Inferior parietal cortex (tissue), 1 donor: Measurements from ENCODE around the gene HOMEZ.
"Not testable (repeated sequence)": the region's sequence is repeated elsewhere in the genome, so short reads cannot be mapped to it uniquely, and the experiment has no call there.

ENCODE experiments used
- DNase-seq: peaks from one replicate; pipeline ENCODE4 v3.0.0-alpha.2; 2016; ENCODE audit errors: extremely low spot score

The HOMEZ gene, protein sequence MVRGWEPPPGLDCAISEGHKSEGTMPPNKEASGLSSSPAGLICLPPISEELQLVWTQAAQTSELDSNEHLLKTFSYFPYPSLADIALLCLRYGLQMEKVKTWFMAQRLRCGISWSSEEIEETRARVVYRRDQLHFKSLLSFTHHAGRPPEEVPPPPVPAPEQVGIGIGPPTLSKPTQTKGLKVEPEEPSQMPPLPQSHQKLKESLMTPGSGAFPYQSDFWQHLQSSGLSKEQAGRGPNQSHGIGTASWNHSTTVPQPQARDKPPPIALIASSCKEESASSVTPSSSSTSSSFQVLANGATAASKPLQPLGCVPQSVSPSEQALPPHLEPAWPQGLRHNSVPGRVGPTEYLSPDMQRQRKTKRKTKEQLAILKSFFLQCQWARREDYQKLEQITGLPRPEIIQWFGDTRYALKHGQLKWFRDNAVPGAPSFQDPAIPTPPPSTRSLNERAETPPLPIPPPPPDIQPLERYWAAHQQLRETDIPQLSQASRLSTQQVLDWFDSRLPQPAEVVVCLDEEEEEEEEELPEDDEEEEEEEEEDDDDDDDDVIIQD

DNA sequence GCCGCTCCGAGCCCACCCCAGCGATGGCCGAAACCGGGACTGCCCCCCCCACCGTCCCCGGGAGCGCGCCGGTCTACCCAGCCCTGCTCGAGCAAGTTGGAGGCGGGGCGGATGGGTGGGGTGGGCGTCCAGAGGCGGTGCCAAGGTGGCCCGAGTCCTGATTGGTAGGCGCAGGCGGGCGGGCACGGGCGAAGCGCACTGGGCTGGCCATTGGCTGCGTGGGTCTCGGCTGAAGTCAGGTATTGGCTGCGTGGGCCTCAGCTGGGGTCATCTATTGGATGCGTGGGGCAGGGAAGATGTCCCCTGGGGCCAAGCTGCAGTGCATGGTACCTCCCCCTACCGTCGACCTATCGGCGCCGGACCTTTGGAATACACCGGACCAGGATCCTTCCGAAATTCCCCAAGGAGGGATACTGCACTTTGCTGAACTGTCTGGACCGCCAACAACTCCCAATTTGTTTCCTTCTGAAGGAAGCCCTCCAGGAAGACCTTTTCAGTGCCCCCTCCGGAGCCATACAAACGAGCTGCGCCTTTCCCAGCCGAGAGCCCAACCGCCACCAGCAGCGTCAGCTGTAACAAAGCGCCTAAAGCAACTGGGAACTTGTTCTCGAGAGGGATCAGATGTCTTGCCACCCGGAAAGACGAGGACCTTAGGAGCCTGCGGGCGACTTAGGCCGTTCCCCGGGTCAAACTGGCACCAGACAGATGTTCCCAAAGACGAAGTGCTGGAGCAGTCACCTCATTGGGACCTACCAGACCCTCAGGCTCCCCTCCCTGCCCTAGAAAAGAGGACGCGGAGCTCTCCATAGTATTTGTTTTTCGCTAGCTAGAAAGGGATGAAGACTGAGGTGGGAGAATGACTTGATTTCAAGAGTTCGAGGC, at the start of gene HOMEZ:
Gene HOMEZ (minus strand): TSS at position 113 of the 882 bp plus-strand sequence. CDS start 180 bp downstream, outside the sequence.
- peak; percentile 94 for DNase-seq

DNA sequence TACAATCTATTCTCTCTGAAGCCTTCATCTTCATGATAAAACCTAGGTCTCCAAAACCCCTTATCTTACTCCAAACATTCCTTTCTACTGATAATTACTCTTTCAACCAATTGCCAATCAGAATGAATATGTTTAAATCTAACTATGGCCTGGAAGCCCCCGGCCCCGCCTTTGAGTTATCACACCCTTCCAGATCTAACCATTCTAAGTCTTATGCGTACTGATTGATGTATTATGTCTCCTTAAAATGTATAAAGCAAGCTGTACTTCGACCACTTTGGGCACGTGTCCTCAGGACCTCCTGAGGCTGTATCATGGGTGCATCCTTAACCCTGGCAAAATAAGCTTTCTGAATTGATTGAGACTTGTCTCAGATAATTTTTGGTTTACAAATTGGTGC, 49.7 kb upstream of the HOMEZ start:
- DNase-seq, result no peak

DNA sequence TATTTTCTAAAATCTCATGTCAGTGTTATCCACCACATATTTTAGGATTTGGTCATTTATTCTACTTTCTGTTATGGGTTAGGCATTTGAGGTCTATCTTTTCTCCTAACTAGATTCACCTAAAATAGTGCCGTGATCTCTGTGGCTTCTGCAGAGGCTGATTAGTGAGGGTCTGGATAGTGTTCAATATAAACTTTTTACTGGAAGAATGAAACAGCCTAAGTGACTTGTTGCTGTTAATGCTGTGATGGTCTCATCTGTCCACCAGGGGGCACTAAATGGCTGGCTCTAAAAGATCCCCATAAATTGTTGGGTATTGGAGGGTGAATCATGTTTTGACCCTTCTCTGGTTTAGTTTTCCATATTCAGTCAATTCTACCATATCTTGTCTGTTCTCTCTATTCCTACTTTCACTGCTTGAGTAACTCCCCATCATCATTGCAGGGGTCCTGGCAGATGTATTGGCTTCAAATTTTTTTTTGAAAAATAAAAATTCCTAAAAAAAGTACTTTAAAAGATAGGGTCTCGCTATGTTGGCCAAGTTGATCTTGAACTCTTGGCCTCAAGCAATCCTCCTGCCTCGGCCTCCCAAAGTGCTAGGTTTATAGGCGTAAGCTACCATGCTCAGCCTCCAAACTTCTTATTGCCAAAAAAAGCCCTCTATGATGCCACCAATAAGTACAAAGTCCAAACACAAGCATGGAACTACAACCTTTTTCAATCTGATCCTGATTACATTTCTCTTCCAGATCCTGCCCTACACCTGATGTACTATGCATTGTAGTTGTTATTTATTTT, 42.2 kb upstream of the HOMEZ start:
- peak; percentile 93 for DNase-seq

DNA sequence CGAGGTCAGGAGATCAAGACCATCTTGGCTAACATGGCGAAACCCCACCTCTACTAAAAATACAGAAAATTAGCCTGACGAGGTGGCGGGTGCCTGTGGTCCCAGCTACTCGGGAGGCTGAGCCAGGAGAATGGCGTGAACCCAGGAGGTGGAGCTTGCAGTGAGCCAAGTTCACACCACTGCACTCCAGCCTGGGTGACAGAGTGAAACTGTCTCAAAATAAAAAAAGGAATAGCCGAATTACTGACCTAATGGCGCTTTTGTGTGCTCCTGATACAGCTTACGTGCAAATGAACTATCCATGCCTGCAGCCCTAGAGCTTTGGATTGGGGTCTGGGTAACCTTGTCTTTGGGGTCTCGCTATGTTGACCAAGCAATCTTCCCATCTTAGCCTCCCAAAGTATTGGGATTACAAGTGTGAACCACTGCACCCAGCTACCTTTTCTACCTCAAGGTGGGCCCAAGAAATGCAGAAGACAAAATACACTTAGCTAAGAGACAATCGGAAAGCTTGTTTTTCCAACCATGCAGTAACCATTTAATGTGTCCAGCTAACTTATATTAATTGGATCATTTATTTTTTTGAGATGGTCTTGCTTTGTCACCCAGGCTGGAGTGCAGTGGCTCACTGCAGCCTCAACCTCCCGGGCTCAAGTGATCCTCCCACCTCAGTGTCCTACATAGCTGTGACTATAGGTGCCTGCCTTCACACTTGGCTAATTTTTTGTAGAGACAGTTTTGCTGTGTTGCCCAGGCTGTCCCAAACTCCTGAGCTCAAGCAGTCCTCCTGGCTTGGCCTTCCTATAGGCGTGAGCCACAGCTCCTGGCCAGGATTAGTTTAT, 40.8 kb upstream of the HOMEZ start:
- no peak for DNase-seq

DNA sequence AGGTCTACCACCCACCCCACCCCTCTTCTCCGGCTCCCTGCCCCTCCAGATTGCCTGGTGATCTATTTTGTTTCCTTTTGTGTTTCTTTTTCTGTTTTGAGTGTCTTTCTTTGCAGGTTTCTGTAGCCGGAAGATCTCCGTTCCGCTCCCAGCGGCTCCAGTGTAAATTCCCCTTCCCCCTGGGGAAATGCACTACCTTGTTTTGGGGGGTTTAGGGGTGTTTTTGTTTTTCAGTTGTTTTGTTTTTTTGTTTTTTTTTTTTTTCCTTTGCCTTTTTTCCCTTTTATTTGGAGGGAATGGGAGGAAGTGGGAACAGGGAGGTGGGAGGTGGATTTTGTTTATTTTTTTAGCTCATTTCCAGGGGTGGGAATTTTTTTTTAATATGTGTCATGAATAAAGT, 39.8 kb upstream of the HOMEZ start:
- not testable (repeated sequence) for DNase-seq

DNA sequence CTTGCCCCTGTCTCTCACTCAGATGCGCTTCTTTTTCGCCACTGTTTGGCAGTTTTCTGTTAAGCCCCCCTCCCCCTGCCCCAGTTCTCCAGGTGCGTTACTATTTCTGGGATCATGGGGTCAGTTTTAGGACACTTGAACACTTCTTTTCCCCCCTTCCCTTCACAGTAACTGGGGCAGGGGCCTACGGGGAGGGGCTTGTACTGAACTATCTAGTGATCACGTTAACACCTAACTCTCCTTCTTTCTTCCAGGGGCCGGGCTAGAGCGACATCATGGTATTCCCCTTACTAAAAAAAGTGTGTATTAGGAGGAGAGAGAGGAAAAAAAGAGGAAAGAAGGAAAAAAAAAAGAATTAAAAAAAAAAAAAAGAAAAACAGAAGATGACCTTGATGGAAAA, 39.1 kb upstream of the HOMEZ start:
- no peak for DNase-seq

DNA sequence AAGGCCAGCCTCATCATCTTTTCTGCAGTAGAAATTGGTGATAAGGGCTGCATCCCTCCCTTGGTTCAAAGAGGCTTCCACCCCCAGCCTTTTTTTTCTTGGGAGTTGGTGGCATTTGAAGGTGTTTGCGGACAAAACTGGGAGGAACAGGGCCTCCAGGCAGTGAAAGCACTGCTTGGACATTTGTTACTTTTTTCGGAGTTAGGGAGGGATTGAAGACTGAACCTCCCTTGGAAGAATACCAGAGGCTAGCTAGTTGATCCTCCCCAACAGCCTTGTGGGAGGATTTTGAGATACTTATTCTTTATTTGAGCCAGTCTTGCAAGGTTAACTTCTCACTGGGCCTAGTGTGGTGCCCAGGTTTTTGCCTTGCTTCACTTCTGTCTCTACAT, 38.5 kb upstream of the HOMEZ start:
- no peak for DNase-seq

DNA sequence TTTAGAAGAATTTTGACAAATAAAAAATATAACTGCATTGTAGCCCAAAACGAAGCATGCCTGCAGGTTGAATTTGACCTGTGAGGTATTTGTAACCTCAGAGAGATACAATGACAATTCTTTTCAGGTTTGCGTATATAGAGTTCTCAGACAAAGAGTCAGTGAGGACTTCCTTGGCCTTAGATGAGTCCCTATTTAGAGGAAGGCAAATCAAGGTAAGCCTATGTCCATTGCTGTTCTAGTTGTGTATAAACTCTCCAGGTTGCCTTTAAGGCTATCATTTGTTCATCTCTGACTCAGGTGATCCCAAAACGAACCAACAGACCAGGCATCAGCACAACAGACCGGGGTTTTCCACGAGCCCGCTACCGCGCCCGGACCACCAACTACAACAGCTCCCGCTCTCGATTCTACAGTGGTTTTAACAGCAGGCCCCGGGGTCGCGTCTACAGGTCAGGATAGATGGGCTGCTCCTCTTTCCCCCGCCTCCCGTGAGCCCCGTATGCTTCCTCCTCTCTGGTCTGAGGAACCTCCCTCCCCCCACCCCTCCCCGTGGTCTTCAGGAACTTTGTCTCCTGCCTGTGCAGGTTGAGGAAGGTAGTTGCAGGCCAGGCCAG, 38.0 kb upstream of the HOMEZ start:
- DNase-seq, result no peak

DNA sequence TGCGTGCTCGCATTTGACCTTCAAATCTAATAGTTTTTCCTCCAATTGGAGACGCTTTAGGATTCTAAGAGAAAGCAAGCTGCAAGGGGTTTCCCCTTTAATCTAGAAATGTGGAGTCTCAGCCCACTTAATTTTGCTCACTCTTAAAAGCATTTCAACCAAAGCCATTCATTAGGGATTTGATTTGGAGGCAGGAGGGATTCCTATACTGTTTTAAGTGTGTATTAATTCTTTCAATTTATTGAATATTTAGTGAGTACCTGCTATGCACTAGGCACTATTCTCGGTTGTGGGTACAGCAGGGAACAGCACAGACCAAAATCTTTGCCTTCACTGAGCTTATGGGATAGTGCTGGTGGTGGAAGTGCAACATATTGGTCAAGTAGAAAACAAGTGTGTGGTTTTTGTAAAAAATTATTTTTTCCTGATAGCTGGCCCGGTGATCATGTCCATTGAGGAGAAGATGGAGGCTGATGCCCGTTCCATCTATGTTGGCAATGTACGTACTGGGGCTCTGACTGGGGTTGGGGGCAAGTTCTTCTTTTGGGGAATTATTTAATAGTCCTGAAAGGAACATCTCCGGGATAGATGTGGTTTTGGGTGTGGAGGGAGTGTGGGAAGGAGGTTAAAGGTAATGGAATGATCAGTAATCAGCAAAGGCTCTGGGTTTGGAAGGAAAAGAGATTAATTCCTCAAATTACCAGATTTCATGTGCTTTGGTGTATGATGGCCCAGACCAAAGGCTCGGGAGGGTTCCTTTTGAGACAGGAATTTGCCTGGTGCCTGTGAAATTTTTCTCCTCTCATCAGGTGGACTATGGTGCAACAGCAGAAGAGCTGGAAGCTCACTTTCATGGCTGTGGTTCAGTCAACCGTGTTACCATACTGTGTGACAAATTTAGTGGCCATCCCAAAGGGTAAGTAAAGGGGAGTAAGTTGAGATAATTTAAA, 36.9 kb upstream of the HOMEZ start:
- DNase-seq, result no peak

DNA sequence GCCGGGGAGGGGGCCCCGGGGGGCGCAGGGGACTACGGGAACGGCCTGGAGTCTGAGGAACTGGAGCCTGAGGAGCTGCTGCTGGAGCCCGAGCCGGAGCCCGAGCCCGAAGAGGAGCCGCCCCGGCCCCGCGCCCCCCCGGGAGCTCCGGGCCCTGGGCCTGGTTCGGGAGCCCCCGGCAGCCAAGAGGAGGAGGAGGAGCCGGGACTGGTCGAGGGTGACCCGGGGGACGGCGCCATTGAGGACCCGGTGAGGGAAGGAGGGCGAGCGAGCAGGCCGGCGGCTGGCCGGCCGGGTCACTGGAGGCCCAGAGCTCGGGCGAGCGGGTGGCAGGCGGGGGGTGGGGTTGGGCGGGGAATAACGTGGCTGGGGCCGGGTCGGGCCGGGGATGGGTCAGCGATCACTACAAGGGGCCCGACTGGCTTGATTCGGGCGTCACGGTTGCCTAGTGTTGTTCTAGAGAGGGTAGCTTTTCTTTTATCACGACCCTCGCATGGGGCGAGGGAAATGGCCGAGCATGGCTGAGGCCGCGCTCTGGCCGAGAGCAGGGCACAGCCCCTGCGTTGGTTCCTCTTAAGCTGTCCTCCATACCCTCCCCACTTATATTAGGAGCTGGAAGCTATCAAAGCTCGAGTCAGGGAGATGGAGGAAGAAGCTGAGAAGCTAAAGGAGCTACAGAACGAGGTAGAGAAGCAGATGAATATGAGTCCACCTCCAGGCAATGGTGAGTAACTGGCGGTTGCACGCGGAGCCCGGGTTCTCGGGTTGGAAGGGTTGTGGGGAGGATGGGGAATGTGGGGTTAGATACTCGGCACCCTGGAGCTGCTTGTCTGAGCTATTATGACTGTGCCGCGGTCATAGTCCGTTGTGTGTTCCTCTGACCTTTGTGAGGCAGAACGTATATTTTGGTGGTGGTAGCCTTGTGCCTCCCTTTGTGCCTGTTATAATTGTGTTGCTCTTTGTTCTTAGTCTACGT, 35.9 kb upstream of the HOMEZ start:
- no peak for DNase-seq

DNA sequence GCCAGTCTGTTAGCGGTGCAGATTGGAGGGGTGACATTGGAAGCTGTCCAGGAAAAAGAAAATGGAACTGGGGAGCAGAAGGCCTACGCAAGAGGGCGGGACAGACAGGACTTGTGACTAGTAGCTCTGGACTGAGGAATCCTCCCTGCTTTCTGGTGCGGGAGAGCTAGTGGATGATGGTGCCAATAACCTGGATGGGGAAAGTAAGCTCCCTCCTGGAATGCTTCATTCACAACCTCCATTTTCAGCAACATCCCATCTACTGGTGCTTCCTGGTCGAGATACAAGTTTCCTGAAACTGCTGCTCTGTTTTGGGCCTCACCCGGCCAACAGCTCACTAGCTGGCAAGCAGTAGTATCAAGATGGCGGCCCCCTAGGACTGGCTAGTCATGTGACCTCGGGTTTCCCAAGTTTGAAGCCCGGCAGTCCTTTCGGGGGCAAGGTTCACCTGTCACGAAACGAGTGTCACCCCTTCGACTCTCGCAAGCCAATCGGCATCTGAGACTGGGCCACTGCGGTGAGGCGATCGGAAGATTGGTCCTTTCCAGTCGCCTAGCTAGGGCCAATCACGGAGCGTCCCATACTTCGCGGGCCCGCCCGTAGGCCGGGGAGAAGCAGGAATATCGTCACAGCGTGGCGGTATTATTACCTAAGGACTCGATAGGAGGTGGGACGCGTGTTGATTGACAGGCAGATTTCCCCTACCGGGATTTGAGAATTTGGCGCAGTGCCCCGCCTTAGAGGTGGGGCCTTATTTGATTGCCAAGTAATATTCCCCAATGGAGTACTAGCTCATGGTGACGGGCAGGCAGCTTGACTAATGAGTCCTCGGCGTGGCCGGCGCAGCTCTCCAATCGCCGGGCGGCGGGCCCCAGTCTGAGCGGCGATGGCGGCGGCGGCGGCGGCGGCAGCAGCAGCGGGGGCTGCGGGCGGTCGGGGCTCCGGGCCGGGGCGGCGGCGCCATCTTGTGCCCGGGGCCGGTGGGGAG, 34.9 kb upstream of the HOMEZ start, which contains the start of gene PABPN1:
Gene PABPN1 (plus strand): TSS at position 874 of the 988 bp plus-strand sequence. CDS start 13 bp downstream, at position 887.
- peak; percentile 100 for DNase-seq

DNA sequence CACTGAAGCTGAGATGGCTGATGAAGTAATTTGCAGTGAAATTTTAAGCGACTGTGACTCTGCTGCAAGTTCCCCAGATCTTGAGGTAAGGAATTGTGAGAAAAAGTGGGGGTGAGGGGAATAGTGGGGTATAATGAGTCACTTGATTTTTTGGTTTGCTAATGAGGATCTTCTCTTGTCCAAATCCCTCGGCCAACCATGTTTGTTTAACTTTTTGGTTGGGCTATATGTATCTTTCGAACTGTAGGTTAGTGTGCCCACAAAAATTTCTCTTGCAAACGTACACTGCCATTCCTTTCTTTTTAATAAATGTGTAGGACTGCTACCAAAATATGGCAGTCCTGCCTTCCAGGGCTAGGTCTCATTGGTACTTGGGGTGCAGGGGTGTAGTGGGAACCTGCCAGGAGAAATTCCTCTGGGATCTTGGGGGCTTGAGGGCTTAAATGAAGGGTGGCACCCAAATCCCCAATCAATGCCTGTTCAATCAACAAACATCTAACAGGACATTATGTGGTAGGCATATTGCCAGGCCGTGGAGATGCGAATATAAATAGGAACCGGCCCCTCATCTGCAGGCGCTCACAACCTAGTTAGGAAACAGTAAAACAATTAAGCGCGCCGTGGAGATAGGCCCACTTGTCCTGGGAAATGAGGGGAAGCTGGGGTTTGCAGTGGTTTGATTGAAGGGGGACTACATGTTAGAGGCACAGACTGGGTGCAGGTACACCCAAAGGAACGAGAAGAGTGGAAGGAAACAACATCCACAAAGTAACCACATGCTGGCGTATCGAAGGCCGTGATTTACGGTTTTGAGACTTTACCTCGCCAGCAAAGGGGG, 34.0 kb upstream of the HOMEZ start:
- no peak for DNase-seq

DNA sequence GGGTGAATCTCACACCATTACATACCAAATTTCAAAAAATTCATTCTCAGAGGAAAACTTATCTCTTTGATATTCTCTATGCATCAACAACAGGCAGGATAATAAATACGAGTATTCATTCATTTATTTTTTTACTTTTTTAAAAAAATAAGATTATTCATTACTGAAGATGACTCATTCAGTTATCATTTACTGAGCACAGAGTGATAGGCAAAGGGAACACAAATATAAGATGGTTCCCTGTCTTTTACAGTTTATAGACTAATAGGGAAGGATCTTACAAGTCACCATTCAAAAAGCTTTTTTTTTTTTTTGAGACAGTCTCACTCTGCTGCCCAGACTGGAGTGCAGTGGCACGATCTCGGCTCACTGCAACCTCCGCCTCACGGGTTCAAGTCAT, 30.4 kb upstream of the HOMEZ start:
- DNase-seq, result no peak

DNA sequence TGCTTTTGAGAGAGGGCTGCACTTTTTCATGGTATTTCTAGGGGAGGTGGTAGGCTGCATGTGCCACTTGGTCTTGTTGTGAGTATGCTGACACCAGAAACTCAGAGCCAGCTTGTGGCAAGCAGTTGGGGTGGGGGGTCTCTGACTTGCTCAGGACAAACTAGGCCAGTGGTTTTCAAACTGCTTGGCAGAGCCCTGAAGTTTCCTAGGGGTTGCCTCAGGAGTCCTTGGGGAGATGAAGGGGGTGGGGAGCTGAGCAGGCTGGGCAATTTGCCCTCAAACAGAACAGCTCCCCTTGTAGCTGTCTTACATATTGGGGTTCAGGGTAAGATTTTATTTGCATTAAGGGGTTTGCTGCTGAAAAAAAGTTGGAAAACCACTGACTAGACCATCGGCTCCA, 24.6 kb upstream of the HOMEZ start:
- no peak for DNase-seq

DNA sequence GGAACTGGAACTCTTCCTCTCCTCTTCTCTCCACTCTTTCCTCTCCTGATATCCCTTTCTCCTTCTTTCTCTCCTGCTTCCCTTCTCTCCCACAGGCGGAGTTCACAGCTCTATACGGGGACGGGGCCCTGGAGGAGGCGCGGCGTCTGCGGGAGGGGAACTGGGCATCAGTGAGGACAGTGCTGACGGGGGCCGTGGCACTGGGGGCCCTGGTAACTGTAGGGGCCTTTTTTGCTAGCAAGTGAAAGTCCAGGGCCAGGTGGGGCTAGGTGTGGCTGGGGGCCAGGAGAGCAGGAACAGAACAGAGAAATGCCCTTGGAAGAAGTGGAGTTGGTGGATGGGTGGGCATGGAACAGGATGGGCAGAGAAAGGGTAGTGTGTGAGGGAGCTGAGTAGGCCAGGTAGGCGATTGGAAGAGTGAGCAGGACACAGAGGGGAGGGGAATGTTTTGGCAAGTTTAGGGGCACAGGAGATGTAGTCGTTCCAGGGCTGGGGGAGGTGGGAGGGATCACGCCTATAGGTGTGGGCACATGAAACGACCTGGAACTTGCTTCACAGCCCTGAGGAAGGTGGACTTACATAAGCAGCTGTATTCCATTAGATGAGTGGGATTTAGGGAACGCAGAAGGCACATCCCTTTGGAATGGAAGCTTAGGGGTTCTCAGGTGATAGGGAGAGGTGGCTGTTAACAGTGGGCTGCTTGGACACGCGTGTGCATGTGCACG, 23.0 kb upstream of the HOMEZ start:
- DNase-seq, result no peak
